ENCODE results near the gene COL25A1.

The COL25A1 gene

GRCh38 chr4:108787106-108787505 is 515.4 kb downstream of the COL25A1 start:
- no peak for DNase-seq

GRCh38 chr4:108786351-108786750 is 516.1 kb downstream of the COL25A1 start:
- DNase-seq, result no peak

- no peak for DNase-seq
These were observed 518.6 kb downstream of the COL25A1 start for GRCh38 chr4:108783665-108784463.

GRCh38 chr4:108779958-108780357 is 522.5 kb downstream of the COL25A1 start:
- no peak for DNase-seq

- DNase-seq, result no peak
These were observed 525.1 kb downstream of the COL25A1 start for GRCh38 chr4:108777388-108777787.

GRCh38 chr4:108775921-108776320 is 526.5 kb downstream of the COL25A1 start:
- DNase-seq, result no peak

- DNase-seq, result no peak
These were observed 527.5 kb downstream of the COL25A1 start for GRCh38 chr4:108774809-108775530.

- DNase-seq, result no peak
These were observed 530.1 kb downstream of the COL25A1 start for GRCh38 chr4:108772402-108772801.

- no peak for DNase-seq
These were observed 536.4 kb downstream of the COL25A1 start for GRCh38 chr4:108766058-108766457.

- no peak for DNase-seq
These were observed 538.5 kb downstream of the COL25A1 start for GRCh38 chr4:108763986-108764385.

GRCh38 chr4:108763226-108763593 is 539.2 kb downstream of the COL25A1 start:
- no peak for DNase-seq

- no peak for DNase-seq
These were observed 539.8 kb downstream of the COL25A1 start, which contains the start of gene ETNPPL for GRCh38 chr4:108762559-108763225. ETNPPL (minus strand) TSS chr4:108763053; CDS start chr4:108762898, 155 bp downstream.
